Ecto neural progenitor cell (in vitro differentiated cells): ENCODE data around the gene INSR.
"Not testable (repeated sequence)": the region's sequence is repeated elsewhere in the genome, so short reads cannot be mapped to it uniquely, and the experiment has no call there.

ENCODE experiments used
- DNase-seq: peaks from one replicate; pipeline ENCODE4 v3.0.0-alpha.2; 2018; ENCODE audit warnings: low spot score

INSR gene

DNA sequence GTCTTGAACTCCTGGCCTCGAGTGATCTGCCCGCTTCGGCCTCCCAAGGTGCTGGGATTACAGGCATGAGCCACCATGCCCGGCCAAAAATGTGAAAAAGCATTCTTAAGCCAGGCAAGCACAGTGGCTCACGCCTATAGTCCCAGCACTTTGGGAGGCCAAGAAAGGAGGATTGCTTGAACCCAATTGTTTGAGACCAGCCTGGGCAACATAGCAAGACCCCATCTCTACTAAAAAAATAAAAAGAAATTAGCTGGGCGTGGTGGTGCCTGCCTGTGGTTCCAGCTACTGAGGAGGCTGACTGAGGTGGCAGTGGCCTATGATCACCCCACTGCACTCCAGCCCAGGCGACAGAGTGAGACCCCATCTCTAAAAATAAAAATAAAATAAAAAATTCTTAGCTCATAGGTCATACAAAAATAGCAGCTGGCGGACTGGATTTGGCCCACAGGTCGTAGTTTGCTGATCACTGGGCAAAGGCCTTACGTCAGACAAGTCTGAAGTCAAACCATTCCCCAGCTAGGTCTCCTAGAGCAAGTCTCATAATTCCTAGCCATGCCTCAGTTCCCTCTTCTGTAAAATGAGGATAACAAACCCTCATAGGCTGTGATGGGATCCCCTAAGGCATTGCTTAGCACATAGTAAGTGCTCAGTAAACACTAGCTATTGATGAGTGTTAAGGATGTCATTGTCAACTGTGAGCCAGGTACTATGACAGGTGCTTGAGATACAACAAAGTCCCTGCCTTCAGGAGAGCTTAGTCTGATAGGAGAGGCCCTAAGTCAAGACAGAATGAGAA lies 36.0 kb downstream of the INSR start:
- no peak for DNase-seq

DNA sequence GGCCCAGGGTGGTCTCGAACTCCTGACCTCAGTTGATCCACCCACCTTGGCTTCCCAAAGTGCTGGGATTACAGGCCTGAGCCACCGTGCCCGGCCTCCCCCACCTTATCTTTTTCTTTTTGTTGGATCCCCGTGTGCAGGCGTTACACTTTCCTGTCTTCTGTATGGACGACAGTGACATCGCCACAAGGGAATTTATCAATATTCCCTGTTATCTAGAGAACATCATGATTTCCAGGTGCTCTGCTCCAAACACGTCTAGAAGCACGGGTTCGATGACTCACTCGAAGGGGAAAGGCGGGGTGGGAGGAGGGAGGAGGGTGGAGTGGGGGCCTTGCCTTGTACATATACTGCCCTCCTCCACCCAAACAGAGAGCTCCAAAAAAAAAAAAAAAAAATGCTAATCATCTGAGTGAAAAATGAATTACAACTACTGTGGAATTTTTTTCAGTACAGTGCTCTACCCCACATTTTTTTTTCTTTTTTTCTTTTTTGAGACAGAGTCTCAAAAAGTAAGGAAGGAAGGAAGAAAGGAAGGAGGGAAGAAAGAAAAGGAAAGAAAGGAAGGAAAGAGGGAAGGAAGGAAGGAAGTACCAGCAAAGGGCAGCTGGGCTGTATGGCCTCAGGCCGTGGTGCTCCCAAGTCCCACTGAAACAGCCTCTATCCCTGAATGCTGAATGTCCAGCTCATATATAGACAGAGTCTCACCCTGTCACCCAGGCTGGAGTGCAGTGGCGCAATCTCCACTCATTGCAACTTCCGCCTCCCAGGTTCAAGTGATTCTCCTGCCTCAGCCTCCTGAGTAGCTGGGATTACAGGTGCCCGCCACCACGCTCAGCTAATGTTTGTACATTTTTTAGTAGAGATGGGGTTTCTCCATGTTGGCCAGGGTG lies 36.8 kb downstream of the INSR start:
- DNase-seq, result no peak

DNA sequence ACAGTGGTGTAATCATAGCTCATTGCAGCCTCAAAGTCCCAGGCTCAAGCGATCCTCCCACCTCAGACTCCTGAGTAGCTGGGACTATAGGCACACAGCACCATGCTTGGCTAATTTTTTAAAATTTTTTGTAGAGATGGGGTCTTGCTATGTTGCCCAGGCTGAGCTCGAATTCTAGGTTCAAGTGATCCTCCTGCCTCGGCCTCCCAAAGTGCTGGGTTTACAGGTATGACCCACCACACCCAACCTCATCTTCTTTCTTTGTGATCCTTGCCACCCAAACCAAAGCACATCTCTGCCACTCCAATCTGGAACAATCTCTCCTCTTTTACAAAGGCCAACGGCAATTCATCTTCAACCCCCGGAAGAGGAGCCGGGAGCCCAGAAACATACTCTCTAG lies 38.6 kb downstream of the INSR start:
- DNase-seq, result no peak

DNA sequence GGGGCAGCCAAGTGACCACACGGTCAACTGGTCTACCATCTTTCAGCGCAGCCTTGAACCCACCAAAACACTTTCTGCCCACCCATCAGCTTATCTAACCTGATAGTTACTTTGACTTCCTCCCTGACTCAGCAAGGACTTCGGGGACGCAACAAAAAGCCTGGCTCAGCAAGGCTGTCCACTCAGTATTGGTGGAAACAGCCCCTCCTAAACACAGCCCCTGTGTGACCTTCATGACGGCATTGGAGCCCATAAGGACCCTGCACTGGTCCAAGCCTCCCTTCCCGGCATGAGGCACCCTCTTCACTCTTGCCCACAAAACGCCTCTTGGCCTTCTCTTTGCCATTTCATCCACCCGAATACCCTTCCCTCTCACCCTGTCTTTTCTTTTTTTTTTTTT lies 39.1 kb downstream of the INSR start:
- no peak for DNase-seq

GRCh38 chr19:7254590-7254989 lies 39.6 kb downstream of the INSR start:
- DNase-seq, result peak; percentile 48

DNA sequence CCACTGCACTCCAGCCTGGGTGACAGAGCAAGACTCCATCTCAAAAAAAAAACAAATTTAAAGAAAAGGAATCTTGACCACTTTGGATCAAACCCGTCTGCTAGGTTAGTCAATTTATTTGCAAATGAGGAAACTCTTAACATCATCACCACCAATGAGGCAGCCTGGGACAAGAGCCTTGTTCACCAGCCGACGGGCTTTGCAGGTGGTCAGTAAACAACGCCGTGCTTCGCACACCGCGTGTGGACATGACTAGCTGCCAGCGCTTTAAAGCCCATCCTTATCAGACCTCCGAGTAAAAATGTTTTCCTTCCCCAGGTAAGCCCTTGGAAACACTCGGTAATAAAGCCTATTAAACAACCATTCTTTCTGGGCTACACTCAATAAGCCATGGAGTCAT lies 41.9 kb downstream of the INSR start:
- no peak for DNase-seq

GRCh38 chr19:7251494-7251893 lies 42.7 kb downstream of the INSR start:
- no peak for DNase-seq

DNA sequence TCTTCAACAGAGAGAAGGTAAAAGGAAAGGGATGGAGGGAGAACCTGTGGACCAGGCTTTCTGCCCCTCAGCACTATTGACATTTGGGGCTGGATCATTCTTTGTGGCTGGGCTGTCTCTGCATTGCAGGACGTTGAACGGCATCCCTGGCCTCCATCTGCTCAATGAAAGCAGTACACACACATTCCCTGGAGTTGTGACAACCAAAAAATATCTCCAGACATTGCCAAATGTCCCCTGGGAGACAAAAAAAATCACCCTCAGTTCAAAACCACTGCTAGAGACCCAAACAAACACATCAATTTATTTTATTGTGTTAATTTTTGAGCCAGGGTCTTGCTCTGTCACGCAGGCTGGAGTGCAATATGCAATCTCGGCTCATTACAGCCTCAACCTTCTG lies 43.3 kb downstream of the INSR start:
- DNase-seq, result no peak

GRCh38 chr19:7250057-7250596 lies 44.1 kb downstream of the INSR start:
- DNase-seq, result no peak

DNA sequence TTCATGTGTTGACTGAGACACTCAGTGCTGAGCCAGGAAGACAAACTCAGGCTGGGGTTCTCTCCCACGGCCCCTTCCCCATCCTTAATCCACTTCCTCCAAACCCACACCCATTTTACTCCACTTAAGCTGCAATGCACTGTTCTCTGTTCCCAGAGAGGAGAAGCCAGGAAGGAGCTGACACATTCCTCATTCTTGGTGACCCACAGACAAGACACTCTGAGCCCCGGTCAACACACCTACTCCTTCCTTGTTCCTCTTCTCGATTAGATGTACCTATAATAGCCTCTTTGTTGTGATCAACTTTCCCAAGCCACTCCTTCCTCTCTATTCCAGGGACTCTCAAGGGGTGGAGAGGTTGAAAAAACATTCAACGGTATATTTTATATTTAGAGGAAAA lies 47.1 kb downstream of the INSR start:
- DNase-seq, result no peak

- no peak for DNase-seq
Measured at GRCh38 chr19:7246601-7247000, 47.6 kb downstream of the INSR start.

DNA sequence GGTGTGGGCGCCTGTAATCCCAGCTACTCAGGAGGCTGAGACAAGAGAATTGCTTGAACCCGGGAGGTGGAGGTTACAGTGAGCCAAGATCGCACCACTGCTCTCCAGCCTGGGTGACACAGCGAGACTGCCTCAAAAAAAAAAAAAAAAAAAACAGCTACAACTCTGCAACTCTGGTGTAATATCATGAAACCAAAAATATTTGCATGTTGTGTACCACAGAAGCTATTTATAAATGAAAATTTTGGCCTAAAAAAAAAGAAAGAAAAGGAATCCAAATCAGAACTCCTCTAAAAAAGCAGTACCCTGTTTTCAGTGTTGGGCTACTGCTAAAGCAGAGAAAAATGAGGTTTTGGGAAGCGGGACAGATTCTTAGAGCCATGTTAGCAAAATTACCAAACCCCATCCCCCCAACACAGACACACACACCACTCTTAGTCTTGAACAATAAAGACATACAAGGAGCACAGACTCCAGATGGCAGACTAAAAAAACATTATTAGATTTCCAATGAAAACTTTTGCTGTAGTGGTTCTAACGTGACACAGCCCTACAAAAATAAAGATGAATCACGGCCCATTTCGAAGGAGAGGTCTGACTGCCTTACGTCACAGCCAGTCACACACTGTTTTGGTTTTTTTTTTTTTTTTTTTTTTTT lies 51.5 kb downstream of the INSR start:
- DNase-seq, result no peak

- DNase-seq, result no peak
Measured at GRCh38 chr19:7238051-7238450, 56.2 kb downstream of the INSR start.

DNA sequence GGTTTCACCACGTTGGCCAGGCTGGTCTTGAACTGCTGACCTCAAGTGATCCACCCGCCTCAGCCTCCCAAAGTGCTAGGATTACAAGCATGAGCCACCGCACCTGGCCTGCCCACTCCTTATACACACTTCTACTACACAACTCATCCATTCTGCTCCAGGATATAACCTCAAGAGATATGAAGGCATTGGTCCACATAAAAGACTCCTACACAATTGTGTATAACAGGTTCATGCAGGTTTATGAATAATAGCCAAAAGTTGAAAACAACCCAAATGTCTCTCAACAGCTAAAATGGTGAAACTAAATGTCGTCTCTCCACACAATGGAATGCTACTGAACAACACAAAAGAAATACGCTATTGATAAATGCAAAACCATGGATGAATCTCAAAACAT lies 58.1 kb downstream of the INSR start:
- DNase-seq, result no peak

GRCh38 chr19:7230826-7231225 lies 63.4 kb downstream of the INSR start:
- DNase-seq, result no peak

- DNase-seq, result no peak
Measured at GRCh38 chr19:7229735-7230134, 64.5 kb downstream of the INSR start.

DNA sequence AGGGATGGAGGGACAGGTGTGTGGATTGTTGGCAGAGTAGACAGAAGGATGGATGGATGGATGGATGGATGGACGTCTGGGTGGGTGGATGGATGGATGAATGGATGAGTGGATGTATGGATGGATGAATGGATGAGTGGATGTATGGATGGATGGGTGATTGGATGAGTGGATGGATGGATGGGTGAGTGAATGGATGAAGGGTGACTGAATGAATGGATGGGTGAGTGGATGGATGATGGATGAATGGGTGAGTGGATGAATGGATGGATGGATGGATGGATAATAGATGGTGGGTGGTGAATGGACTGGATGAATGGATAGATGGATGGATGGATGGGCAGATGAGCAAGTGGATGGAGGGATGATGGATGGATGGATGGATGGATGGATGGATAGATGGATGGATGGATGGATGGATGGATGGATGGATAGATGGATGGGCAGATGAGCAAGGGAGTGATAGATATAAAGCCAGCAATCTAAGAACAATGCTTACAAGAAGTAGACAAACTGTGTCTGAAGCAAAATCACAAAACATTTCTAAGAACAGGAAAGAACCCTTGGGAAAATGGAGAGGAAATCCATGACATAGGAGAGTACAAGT lies 65.2 kb downstream of the INSR start:
- no peak for DNase-seq

- DNase-seq, result no peak
Measured at GRCh38 chr19:7227735-7228134, 66.5 kb downstream of the INSR start.

DNA sequence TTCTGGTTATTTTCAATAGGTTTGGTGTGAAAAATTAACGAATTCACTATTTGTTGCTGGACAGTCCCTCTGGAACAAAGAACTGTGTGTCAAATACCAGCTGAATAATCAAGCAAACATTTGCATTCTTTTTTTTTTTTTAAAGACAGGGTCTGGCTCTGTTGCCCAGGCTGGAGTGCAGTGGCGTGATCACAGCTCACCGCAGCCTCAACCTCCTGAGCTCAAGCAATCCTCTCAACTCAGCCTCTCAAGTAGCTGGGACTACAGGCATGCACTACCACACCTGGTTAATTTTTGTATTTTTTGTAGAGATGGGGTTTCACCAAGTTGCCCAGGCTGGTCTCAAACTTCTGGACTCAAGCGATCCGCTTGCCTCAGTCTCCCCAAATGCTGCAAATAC lies 67.1 kb downstream of the INSR start:
- not testable (repeated sequence) for DNase-seq

GRCh38 chr19:7226739-7227138 lies 67.5 kb downstream of the INSR start:
- DNase-seq, result no peak

GRCh38 chr19:7225741-7226140 lies 68.5 kb downstream of the INSR start:
- DNase-seq, result no peak

GRCh38 chr19:7224995-7225394 lies 69.2 kb downstream of the INSR start:
- DNase-seq, result no peak
